ENCODE data around the gene FLG2. TPM values are rescaled to one million over a fixed set of nuclear protein-coding genes. Genes with fewer than 3 reads are reported as not detected.

The FLG2 gene
- polyA plus RNA-seq, 3 donors, result not detected

- H3K36me3 ChIP-seq (replicated peaks in 1 of 2; ENCODE audit: control insufficient read depth in 1 of 2, insufficient read depth in 2 of 2, low read length in 2 of 2), result no peaks in the 10 kb centered on the region
- no peak overlapping the region for H3K27ac Mint-ChIP-seq
- H3K27me3 ChIP-seq (ENCODE audit: control insufficient read depth in 2 of 2, insufficient read depth in 2 of 2, low read length in 2 of 2), result no peaks in the 10 kb centered on the region
- H3K9ac ChIP-seq (ENCODE audit: insufficient read depth, low read length, poor library complexity, severe bottlenecking), result no peak overlapping the region
- WGBS (ENCODE audit: insufficient coverage), result 84% methylated on average over 14 of the region's 16 CpGs
- H3K27ac ChIP-seq (ENCODE audit: low read depth in 1 of 2, low read length in 2 of 2), result no peak overlapping the region
- TF ChIP-seq, protein P1, sequence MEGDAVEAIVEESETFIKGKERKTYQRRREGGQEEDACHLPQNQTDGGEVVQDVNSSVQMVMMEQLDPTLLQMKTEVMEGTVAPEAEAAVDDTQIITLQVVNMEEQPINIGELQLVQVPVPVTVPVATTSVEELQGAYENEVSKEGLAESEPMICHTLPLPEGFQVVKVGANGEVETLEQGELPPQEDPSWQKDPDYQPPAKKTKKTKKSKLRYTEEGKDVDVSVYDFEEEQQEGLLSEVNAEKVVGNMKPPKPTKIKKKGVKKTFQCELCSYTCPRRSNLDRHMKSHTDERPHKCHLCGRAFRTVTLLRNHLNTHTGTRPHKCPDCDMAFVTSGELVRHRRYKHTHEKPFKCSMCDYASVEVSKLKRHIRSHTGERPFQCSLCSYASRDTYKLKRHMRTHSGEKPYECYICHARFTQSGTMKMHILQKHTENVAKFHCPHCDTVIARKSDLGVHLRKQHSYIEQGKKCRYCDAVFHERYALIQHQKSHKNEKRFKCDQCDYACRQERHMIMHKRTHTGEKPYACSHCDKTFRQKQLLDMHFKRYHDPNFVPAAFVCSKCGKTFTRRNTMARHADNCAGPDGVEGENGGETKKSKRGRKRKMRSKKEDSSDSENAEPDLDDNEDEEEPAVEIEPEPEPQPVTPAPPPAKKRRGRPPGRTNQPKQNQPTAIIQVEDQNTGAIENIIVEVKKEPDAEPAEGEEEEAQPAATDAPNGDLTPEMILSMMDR (IDR thresholded peaks at IDR 0.05), result no peak
- H3K27me3 Mint-ChIP-seq (ENCODE audit: low read depth in 3 of 3), result peaks cover 1 to 16% (median 4%) of the 10 kb centered on the region in 3 donors
- no peak for DNase-seq
- H3K79me2 ChIP-seq (ENCODE audit: insufficient read depth, low read length), result no peaks in the 10 kb centered on the region
- no peak overlapping the region for H2AFZ ChIP-seq (ENCODE audit: insufficient read depth, low read depth, low read length, poor library complexity, severe bottlenecking)
- no peaks in the 10 kb centered on the region for H3K4me1 ChIP-seq (ENCODE audit: control insufficient read depth in 1 of 2, insufficient read depth in 2 of 2, low read length in 2 of 2)
- peaks cover 0 to 4% (median 0%) of the 10 kb centered on the region in 7 donors for H3K9me3 Mint-ChIP-seq
- intact Hi-C loops (cut with micrococcal nuclease), result no loop called here
- no peaks in the 10 kb centered on the region for H4K20me1 ChIP-seq (ENCODE audit: insufficient read depth, low read length)
- H3K4me3 Mint-ChIP-seq, result no peak overlapping the region
- H3K4me1 Mint-ChIP-seq, result no peaks in the 10 kb centered on the region
- H3K4me3 ChIP-seq (replicated peaks in 1 of 3; ENCODE audit: low read depth in 2 of 3, low read length in 3 of 3), result no peak overlapping the region
- H3K9me3 ChIP-seq (replicated peaks in 1 of 2; ENCODE audit: control insufficient read depth in 1 of 2, insufficient read depth in 1 of 2, low read length in 2 of 2), result no peaks in the 10 kb centered on the region
- no peaks in the 10 kb centered on the region for H3K36me3 Mint-ChIP-seq
- H3K4me2 ChIP-seq (replicated peaks; ENCODE audit: extremely low read depth, low read length, poor library complexity, severe bottlenecking), result no peak overlapping the region
Observed at GRCh38 chr1:152380932-152381331, 21.1 kb upstream of the FLG2 start.

GRCh38 chr1:152374451-152374850 is 14.6 kb upstream of the FLG2 start:
- H3K27me3 Mint-ChIP-seq (ENCODE audit: low read depth in 3 of 3), result peaks cover 0 to 11% (median 7%) of the 10 kb centered on the region in 3 donors
- intact Hi-C loops (cut with micrococcal nuclease), result no loop called here
- H2AFZ ChIP-seq (ENCODE audit: insufficient read depth, low read depth, low read length, poor library complexity, severe bottlenecking), result no peak overlapping the region

More at GRCh38 chr1:152374451-152374850, 14.6 kb upstream of the FLG2 start:
- Histone ChIP-seq H3K36me3 (replicated peaks in 1 of 2; ENCODE audit: control insufficient read depth in 1 of 2, insufficient read depth in 2 of 2, low read length in 2 of 2) (no peaks in the 10 kb centered on the region), H3K9me3 (replicated peaks in 1 of 2; ENCODE audit: control insufficient read depth in 1 of 2, insufficient read depth in 1 of 2, low read length in 2 of 2) (no peaks in the 10 kb centered on the region), H3K79me2 (ENCODE audit: insufficient read depth, low read length) (no peaks in the 10 kb centered on the region), H3K9ac (ENCODE audit: insufficient read depth, low read length, poor library complexity, severe bottlenecking) (no peak overlapping the region), H3K4me1 (ENCODE audit: control insufficient read depth in 1 of 2, insufficient read depth in 2 of 2, low read length in 2 of 2) (no peaks in the 10 kb centered on the region), H4K20me1 (ENCODE audit: insufficient read depth, low read length) (no peaks in the 10 kb centered on the region), H3K27me3 (ENCODE audit: control insufficient read depth in 2 of 2, insufficient read depth in 2 of 2, low read length in 2 of 2) (peaks cover 0 to 2% of the 10 kb centered on the region in 2 donors), H3K27ac (ENCODE audit: low read depth in 1 of 2, low read length in 2 of 2) (no peak overlapping the region), H3K4me2 (replicated peaks; ENCODE audit: extremely low read depth, low read length, poor library complexity, severe bottlenecking) (no peak overlapping the region), H3K4me3 (replicated peaks in 1 of 3; ENCODE audit: low read depth in 2 of 3, low read length in 3 of 3) (no peak overlapping the region)
- 83% methylated on average over 2 of the region's 3 CpGs for WGBS (ENCODE audit: insufficient coverage)
- Mint-ChIP-seq H3K36me3 (no peaks in the 10 kb centered on the region), H3K4me3 (no peak overlapping the region), H3K27ac (no peak overlapping the region), H3K9me3 (peaks cover 1 to 9% (median 2%) of the 10 kb centered on the region in 7 donors), H3K4me1 (no peaks in the 10 kb centered on the region)
- DNase-seq, result no peak
- TF ChIP-seq, protein P1 (IDR thresholded peaks at IDR 0.05), result no peak

Data from CD14-positive monocyte (primary cell).